NOMO-1 (cell line): ENCODE measurements around the gene HLTF.
A peak's percentile ranks its signal among the peaks of the same experiment; 100 is the strongest.
"Not testable (repeated sequence)": the region's sequence is repeated elsewhere in the genome, so short reads cannot be mapped to it uniquely, and the experiment has no call there.

Experiments used
- DNase-seq, 2 experiments: peaks; one replicate each; lab custom pipeline; 2025; ENCODE audit not compliant: unreplicated experiment in 2 of 2; lab: John Stamatoyannopoulos, UW

The HLTF gene

GRCh38 chr3:148997623-148998022 lies 88.7 kb downstream of the HLTF start:
- DNase-seq = no peak

GRCh38 chr3:148992635-148993255 lies 93.6 kb downstream of the HLTF start:
- no peak for DNase-seq

GRCh38 chr3:148992027-148992634 lies 94.2 kb downstream of the HLTF start:
- peak in 1 of 2 experiments; percentile 48 for DNase-seq

- peak; percentile 77 to 88 for DNase-seq
Observed at GRCh38 chr3:148991219-148992026, 94.9 kb downstream of the HLTF start, which contains the start of gene GYG1. Gene GYG1, plus strand, starts transcription at chr3:148991540. Its CDS starts 101 bp downstream, at chr3:148991641.

GRCh38 chr3:148990236-148990635 lies 96.1 kb downstream of the HLTF start:
- DNase-seq = peak; percentile 85 to 94

- DNase-seq = not testable (repeated sequence)
Observed at GRCh38 chr3:148987551-148987950, 98.8 kb downstream of the HLTF start.

- DNase-seq = no peak
Observed at GRCh38 chr3:148981273-148981672, 105.1 kb downstream of the HLTF start.
